Endothelial cell of umbilical vein (primary cell): ENCODE measurements around the gene FOXC1.

ENCODE experiments used
- CTCF ChIP-seq, 2 donors: IDR thresholded peaks; 1 replicate in 1 of 2; 2 replicates in 1 of 2; pipeline ENCODE4 v1.5.1; 2011; ENCODE audit warnings: low read length in 2 of 2, mild to moderate bottlenecking in 2 of 2, moderate library complexity in 2 of 2, control low read depth in 1 of 2, inconsistent platforms in 1 of 2, low read depth in 1 of 2; ENCODE audit not compliant: insufficient read depth in 1 of 2; ENCODE audit errors: extremely low read depth in 1 of 2
- EZH2 ChIP-seq: IDR thresholded peaks from 2 replicates; pipeline ENCODE4 v1.6.1; 2012; ENCODE audit warnings: borderline replicate concordance, low read depth, mild to moderate bottlenecking, moderate library complexity, low read length, inconsistent platforms; ENCODE audit not compliant: severe bottlenecking
- JUN ChIP-seq: IDR thresholded peaks from 2 replicates; pipeline ENCODE4 v1.6.1; 2011; ENCODE audit warnings: borderline replicate concordance, low read depth; ENCODE audit not compliant: insufficient read length, insufficient read depth
- POLR2A ChIP-seq: IDR thresholded peaks from 2 replicates; pipeline ENCODE4 v1.6.1; 2012; ENCODE audit warnings: low read depth, mild to moderate bottlenecking, control low read depth, low read length
- POLR2AphosphoS5 ChIP-seq: IDR thresholded peaks from 2 replicates; pipeline ENCODE4 v1.6.1; 2012; ENCODE audit warnings: low read depth, mild to moderate bottlenecking, control low read depth, low read length, moderate library complexity; ENCODE audit not compliant: insufficient read depth

- TF ChIP-seq CTCF (IDR thresholded peaks at IDR 0.05; ENCODE audit: extremely low read depth in 1 of 2, insufficient read depth in 1 of 2, low read depth in 1 of 2, low read length in 2 of 2) (no peak), EZH2 (no peak), POLR2A (no peak), POLR2AphosphoS5 (no peak), JUN (no peak)
Measured at GRCh38 chr6:1600764-1601157, 9.0 kb upstream of the FOXC1 start.
